Mucosa of descending colon (tissue), 3 donors: Measurements from ENCODE around the gene DENND2A. TPM values are rescaled to one million over a fixed set of nuclear protein-coding genes. Genes with fewer than 3 reads are reported as not detected.

Source experiments
- ATAC-seq: fragments of 200-7000 bp; cut with Tn5 transposase; one replicate; pipeline ENCODE4 v1.9.1; 2020; ENCODE audit warnings: mild to moderate bottlenecking, moderate library complexity
- DNase-seq, 3 donors: peaks; one replicate each; pipeline ENCODE4 v3.0.0-alpha.2; 2020
- H3K36me3 ChIP-seq: fragments of 200-600 bp; one replicate; pipeline ENCODE4 v1.8.0; 2021; ENCODE audit warnings: low read depth, mild to moderate bottlenecking
- H3K4me1 ChIP-seq: fragments of 200-600 bp; one replicate; pipeline ENCODE4 v1.8.0; 2021; ENCODE audit warnings: low read depth, mild to moderate bottlenecking
- H3K4me3 ChIP-seq: fragments of 200-600 bp; one replicate; pipeline ENCODE4 v1.8.0; 2021; ENCODE audit warnings: mild to moderate bottlenecking
- H3K9me3 ChIP-seq: fragments of 200-600 bp; one replicate; pipeline ENCODE4 v1.8.0; 2021; ENCODE audit warnings: mild to moderate bottlenecking
- intact Hi-C, 2 donors: fragments of 100-400 bp; cut with DNase I in 1 of 2; cut with micrococcal nuclease in 1 of 2; formaldehyde crosslinking; loops; one replicate each; pipeline versions ENCODE4 v1.11.0 to v1.11.1; 2022; cut with DNase I, micrococcal nuclease
- total RNA-seq, 3 donors: library from RNA; stranded (reverse); fragmentation: NEBNext Ultra II Directional in 2 of 3; extraction: Animal tissue kit (Norgen Biotek cat#: 25700) in 2 of 3; gene quantifications; one replicate each; pipeline versions ENCODE4 v1.2.1 to v1.2.4, GENCODE V29; 2021 to 2023
- TF ChIP-seq, protein P1 (sequence below): fragments of 200-600 bp; IDR thresholded peaks from one replicate; pipeline ENCODE4 v1.8.0; 2022; ENCODE audit warnings: antibody characterized with exemption, mild to moderate bottlenecking
- donor health status: DM: no; HTN: no; CAD: no; lungs with moderate emphysema.
- donor health status: DM: no; HTN: no; CAD: no.
- donor health status: DM: no; HTN: yes; CAD: no.

Gene DENND2A
- total RNA-seq, 3 donors from 2014 or later = 8.4 to 17.7 (median 10.1) TPM

GRCh38 chr7:140675726-140676125 lies 35.1 kb upstream of the DENND2A start:
- ATAC-seq = no peak
- H3K9me3 ChIP-seq = no peaks in the 10 kb centered on the region
- TF ChIP-seq, protein P1, sequence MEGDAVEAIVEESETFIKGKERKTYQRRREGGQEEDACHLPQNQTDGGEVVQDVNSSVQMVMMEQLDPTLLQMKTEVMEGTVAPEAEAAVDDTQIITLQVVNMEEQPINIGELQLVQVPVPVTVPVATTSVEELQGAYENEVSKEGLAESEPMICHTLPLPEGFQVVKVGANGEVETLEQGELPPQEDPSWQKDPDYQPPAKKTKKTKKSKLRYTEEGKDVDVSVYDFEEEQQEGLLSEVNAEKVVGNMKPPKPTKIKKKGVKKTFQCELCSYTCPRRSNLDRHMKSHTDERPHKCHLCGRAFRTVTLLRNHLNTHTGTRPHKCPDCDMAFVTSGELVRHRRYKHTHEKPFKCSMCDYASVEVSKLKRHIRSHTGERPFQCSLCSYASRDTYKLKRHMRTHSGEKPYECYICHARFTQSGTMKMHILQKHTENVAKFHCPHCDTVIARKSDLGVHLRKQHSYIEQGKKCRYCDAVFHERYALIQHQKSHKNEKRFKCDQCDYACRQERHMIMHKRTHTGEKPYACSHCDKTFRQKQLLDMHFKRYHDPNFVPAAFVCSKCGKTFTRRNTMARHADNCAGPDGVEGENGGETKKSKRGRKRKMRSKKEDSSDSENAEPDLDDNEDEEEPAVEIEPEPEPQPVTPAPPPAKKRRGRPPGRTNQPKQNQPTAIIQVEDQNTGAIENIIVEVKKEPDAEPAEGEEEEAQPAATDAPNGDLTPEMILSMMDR = no peak
- intact Hi-C loops = no loop called here
- peaks cover 24% of the 10 kb centered on the region for H3K4me1 ChIP-seq
- no peaks in the 10 kb centered on the region for H3K36me3 ChIP-seq
- H3K4me3 ChIP-seq = no peak overlapping the region
- peak in 1 of 3 donors; percentile 3 for DNase-seq

DNA sequence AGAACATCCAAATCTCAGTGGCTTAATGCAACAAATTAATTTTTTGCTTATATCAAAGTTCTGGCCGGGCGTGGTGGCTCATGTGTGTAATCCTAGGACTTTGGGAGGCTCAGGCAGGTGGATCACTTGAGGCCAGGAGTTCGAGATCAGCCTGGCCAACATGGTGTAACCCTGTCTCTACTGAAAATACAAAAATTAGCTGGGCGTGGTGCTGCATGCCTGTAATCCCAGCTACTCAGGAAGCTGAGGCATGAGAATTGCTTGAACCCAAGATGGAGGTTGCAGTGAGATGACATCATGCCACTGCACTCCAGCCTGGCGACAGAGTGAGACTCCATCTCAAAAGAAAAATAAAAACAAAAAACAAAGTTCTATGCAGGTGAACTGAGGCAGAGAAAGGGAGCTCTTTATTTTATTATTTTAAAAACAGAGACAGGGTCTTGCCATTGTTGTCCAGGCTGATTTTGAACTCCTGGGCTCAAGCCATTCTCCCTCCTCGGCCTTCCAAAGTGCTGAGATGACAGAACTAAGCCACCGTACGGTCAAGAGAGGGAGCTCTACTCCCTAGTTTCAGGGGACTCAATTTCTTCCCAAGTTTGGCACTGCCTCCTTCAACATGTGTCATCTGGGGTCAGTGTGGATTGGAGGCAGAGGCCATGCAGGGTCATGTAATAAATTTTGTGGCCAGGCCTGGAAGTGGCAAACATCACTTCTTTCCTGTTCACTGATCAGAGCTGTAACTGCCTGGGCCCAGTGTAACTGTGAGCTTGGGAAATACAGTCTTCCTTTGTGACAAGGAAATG lies 34.5 kb upstream of the DENND2A start:
- TF ChIP-seq, protein P1 = no peak
- H3K4me3 ChIP-seq = no peak overlapping the region
- H3K9me3 ChIP-seq = no peaks in the 10 kb centered on the region
- ATAC-seq = peak; percentile 7
- H3K36me3 ChIP-seq = no peaks in the 10 kb centered on the region
- peak in 2 of 3 donors; percentile 18 to 50 for DNase-seq
- H3K4me1 ChIP-seq = peaks cover 24% of the 10 kb centered on the region
- intact Hi-C loops = no loop called here

DNA sequence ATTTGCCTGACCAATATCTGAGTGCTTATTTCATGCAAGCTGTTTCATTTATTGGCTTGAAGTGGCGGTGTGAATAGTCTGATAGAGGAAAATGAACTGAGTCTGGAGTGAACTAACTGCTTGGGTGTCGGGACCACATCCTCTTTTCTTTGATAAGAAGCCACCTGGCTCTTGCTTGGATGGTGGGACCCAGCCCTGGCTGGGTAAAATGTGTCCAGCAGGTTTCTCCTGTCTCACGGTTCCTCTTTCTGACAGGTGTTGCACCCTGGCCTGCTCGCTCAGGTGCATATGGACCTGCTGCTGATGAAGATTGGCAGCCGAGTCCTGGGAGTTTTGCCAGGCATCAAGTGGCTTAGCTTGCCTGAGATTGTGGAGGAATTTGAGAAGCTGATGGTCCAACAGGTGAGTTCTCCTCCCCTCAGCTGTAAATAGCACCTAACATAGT lies 33.8 kb upstream of the DENND2A start:
- TF ChIP-seq, protein P1 = no peak
- Histone ChIP-seq H3K4me1 (peaks cover 24% of the 10 kb centered on the region), H3K4me3 (no peak overlapping the region), H3K36me3 (no peaks in the 10 kb centered on the region), H3K9me3 (no peaks in the 10 kb centered on the region)
- peak; percentile 15 for ATAC-seq
- intact Hi-C loops = no loop called here
- DNase-seq = peak; percentile 42 to 65 (median 45)

DNA sequence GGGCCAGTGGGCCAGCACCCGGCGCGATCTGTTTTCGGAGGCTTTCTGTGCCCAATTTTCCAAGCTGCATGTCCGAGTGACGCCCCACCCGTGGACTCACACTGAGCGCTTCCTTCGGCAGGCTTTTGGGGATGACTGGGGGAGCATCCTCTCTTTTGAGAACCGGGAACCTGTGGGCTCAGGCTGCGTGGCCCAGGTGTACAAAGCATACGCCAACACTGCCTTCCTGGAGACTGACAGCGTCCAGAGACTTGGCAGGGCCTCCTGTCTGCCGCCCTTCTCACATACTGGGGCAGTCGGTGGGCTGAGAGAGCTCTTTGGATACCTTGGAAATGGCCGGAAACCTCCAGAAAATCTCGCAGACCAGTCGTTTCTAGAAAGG lies 33.2 kb upstream of the DENND2A start:
- TF ChIP-seq, protein P1 = no peak
- Histone ChIP-seq H3K9me3 (no peaks in the 10 kb centered on the region), H3K36me3 (no peaks in the 10 kb centered on the region), H3K4me1 (peaks cover 24% of the 10 kb centered on the region), H3K4me3 (peak overlapping the region; percentile 39)
- intact Hi-C loops = no loop called here
- DNase-seq = no peak
- peak; percentile 27 for ATAC-seq

GRCh38 chr7:140673063-140673773 lies 32.6 kb upstream of the DENND2A start:
- peak; percentile 84 to 87 (median 86) for DNase-seq
- H3K4me3 ChIP-seq = peak overlapping the region; percentile 39
- H3K9me3 ChIP-seq = no peaks in the 10 kb centered on the region
- no peaks in the 10 kb centered on the region for H3K36me3 ChIP-seq
- TF ChIP-seq, protein P1 = no peak
- intact Hi-C loops = no loop called here
- H3K4me1 ChIP-seq = peaks cover 24% of the 10 kb centered on the region
- peak; percentile 84 for ATAC-seq
